Activated naive CD8-positive, alpha-beta T cell treated with anti-CD3 and anti-CD28 coated beads, Interleukin-2, amount 10 ng/mL, durations not matched to agents 7 days and 5 days (primary cell): ENCODE results near the gene FAM228B. TPM values are rescaled to one million over a fixed set of nuclear protein-coding genes. Genes with fewer than 3 reads are reported as not detected.
"Not testable (repeated sequence)": the region's sequence is repeated elsewhere in the genome, so short reads cannot be mapped to it uniquely, and the experiment has no call there.

Source experiments
- ATAC-seq: fragments of 150-1000 bp; cut with Tn5 transposase; one replicate; pipeline ENCODE4 v1.10.0; 2021; ENCODE audit warnings: low read depth, moderate library complexity
- POLR2A ChIA-PET: fragments of 350-600 bp; sonication (Branson Sonifier 250); formaldehyde crosslinking; loops from one replicate; lab custom pipeline; 2021; ENCODE audit warnings: antibody characterized with exemption; lab: Charles Lee
- DNase-seq: peaks from one replicate; pipeline ENCODE4 v3.0.0; 2021
- H3K27ac Mint-ChIP-seq: one replicate; pipeline ENCODE4 v1.8.0; 2022; ENCODE audit warnings: mild to moderate bottlenecking, mixed read lengths
- H3K27me3 Mint-ChIP-seq: one replicate; pipeline ENCODE4 v1.8.0; 2022; ENCODE audit warnings: mild to moderate bottlenecking, moderate library complexity, mixed read lengths
- H3K36me3 Mint-ChIP-seq: one replicate; pipeline ENCODE4 v1.8.0; 2021; ENCODE audit warnings: mild to moderate bottlenecking, mixed read lengths
- H3K4me1 Mint-ChIP-seq: one replicate; pipeline ENCODE4 v1.8.0; 2021; ENCODE audit warnings: mixed read lengths
- H3K4me3 Mint-ChIP-seq: one replicate; pipeline ENCODE4 v1.8.0; 2022; ENCODE audit warnings: mild to moderate bottlenecking, moderate library complexity, mixed read lengths
- H3K9me3 Mint-ChIP-seq: one replicate; pipeline ENCODE4 v1.8.0; 2021; ENCODE audit warnings: mixed read lengths
- total RNA-seq, 2 experiments: library from RNA; stranded (reverse); gene quantifications; one replicate each; pipeline ENCODE4 v1.2.3, GENCODE V29; 2021

FAM228B gene
- total RNA-seq, 2 experiments from 2014 or later = 13.1 to 14.9 TPM

DNA sequence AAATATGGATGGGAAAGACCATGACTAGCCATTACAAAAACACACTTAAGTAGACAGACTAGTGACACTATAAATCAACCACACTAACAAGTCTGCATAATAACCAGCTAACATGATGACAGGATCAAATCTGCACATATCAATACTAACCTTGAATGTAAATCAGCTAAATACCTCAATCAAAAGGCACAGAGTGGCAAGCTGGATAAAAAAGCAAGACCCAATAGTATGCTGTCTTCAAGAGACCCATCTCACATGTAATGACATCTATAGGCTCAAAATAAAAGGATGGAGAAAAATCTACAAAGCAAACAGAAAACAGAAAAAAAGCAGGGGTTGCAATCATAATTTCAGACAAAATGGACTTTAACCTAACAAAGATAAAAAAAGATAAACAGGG is 16.5 kb upstream of the FAM228B start:
- H3K4me1 Mint-ChIP-seq = no peaks in the 10 kb centered on the region
- H3K36me3 Mint-ChIP-seq = peaks cover 6% of the 10 kb centered on the region
- H3K9me3 Mint-ChIP-seq = peaks cover 17% of the 10 kb centered on the region
- POLR2A ChIA-PET = no interaction called here
- H3K27me3 Mint-ChIP-seq = peaks cover 2% of the 10 kb centered on the region
- H3K27ac Mint-ChIP-seq = no peak overlapping the region
- ATAC-seq (no peak), DNase-seq (no peak)
- H3K4me3 Mint-ChIP-seq = no peak overlapping the region

DNA sequence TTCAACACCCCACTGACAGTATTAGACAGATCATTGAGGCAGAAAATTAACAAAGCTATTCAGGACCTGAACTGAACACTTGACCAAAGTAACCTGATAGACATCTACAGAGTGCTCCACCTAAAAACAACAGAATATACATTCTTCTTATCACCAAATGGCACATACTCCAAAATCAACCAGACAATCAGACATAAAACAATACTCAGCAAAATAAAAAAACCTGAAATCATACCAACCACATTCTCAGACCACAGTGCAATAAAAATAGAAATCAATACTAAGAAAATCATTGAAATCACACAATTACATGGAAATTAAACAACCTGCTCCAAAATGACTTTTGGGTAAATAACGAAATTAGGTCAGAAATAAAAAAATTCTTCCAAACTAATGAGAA is 15.9 kb upstream of the FAM228B start:
- ATAC-seq (no peak), DNase-seq (no peak)
- Mint-ChIP-seq H3K4me1 (no peaks in the 10 kb centered on the region), H3K27me3 (peaks cover 2% of the 10 kb centered on the region), H3K36me3 (peaks cover 6% of the 10 kb centered on the region), H3K27ac (no peak overlapping the region), H3K9me3 (peaks cover 17% of the 10 kb centered on the region), H3K4me3 (no peak overlapping the region)
- POLR2A ChIA-PET = no interaction called here

DNA sequence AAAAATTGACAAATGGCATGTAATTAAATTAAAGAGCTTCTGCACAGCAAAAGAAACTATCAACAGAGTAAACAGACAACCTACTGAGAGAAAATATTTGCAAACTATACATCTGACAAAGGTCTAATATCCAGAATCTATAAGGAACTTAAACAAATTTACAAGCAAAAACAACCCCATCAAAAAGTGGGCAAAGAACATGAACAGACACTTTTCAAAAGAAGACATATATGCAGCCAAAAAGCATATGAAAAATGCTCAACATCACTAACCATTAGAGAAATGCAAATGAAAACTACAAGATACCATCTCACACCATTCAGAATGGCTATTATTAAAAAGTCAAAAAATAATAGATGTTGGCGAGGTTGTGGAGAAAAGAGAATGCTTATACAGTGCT is 13.8 kb upstream of the FAM228B start:
- not testable (repeated sequence) for ATAC-seq

DNA sequence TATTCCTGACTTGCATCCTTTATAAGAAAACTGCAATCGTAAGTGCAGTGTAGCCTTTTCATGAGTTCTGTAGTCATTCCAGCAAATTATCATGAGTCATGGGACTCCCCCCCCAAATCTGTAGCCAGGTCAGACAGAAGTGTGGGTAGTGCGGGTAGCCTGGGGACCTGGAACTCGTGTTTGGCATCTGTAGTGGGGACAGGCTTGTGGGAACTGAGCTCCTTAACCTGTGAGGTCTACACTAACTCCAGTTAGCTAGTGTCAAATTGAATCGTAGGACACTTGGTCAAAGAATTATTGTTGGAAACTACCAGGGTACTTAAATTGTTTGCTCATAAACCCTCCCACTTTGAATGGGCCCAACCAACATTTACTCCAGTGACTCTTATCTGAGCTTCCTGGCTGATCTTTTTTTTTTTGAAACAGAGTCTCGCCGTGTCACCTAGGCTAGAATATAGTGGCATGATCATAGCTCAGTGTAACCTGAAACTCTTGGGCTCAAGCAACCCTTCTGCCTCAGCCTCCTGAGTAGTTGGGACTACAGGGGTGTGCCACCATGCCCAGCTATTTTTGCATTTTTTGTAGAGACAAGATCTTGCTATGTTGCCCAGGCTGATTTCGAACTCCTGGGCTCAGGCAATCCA is 12.5 kb upstream of the FAM228B start:
- POLR2A ChIA-PET = no interaction called here
- H3K4me3 Mint-ChIP-seq = no peak overlapping the region
- peaks cover 2% of the 10 kb centered on the region for H3K27me3 Mint-ChIP-seq
- H3K9me3 Mint-ChIP-seq = peaks cover 12% of the 10 kb centered on the region
- ATAC-seq = no peak
- DNase-seq = no peak
- H3K36me3 Mint-ChIP-seq = peaks cover 4% of the 10 kb centered on the region
- no peak overlapping the region for H3K27ac Mint-ChIP-seq
- H3K4me1 Mint-ChIP-seq = no peaks in the 10 kb centered on the region

More for the DNA sequence above, 13.8 kb upstream of the FAM228B start:
- H3K9me3 Mint-ChIP-seq = peaks cover 12% of the 10 kb centered on the region
- H3K4me3 Mint-ChIP-seq, H3K4me1 Mint-ChIP-seq, H3K27me3 Mint-ChIP-seq, POLR2A ChIA-PET, H3K27ac Mint-ChIP-seq, H3K36me3 Mint-ChIP-seq, DNase-seq: not testable (repeated sequence)

DNA sequence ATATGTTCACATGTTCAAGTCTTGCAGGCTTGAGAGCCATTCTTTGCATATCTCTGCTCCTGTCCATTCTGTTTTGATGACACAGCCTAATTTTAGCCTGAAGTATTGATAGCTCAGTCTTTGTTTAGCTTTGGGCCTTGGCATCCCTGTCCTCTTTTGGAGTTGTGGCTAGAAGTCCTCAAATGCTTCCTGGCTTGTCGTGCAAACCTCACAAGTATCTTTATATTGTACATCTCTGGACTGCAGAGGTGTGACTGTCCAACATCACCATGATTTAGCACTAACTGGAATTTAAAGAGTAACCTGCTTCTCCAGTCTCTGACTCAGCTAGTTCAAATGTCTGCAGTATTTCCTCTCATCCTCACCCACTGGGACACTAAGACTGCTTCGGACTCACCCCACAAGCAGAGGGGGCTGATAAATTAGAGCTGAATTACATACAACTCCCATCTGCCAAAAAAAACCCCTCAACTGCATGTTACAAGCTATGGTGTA is 11.8 kb upstream of the FAM228B start:
- H3K4me3 Mint-ChIP-seq = no peak overlapping the region
- peaks cover 4% of the 10 kb centered on the region for H3K36me3 Mint-ChIP-seq
- peaks cover 10% of the 10 kb centered on the region for H3K9me3 Mint-ChIP-seq
- POLR2A ChIA-PET = no interaction called here
- ATAC-seq (no peak), DNase-seq (no peak)
- H3K27me3 Mint-ChIP-seq = peaks cover 2% of the 10 kb centered on the region
- H3K27ac Mint-ChIP-seq = no peak overlapping the region
- no peaks in the 10 kb centered on the region for H3K4me1 Mint-ChIP-seq

DNA sequence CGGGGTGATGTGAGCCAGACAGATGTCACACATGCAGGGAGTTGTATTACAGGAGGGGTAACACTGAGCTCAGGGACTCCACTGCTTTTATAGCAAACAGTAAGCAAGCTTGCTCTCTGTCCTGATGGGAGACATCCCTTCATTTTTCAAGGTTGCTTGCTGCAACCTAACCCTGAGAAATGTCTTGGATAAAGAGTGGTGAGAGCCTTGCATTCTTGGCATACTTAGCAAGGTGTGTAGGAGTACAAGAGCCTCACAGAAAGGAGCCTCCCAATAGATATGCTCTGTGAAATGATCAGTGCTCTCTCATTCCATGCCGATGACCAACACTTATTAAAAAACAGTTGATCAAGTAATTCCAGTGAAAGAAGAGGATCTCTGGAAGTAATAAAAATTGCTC is 8.2 kb upstream of the FAM228B start:
- H3K4me3 Mint-ChIP-seq = no peak overlapping the region
- no peak overlapping the region for H3K27ac Mint-ChIP-seq
- DNase-seq (no peak), ATAC-seq (no peak)
- H3K36me3 Mint-ChIP-seq = no peaks in the 10 kb centered on the region
- POLR2A ChIA-PET = no interaction called here
- H3K9me3 Mint-ChIP-seq = no peaks in the 10 kb centered on the region
- H3K27me3 Mint-ChIP-seq = no peaks in the 10 kb centered on the region
- H3K4me1 Mint-ChIP-seq = no peaks in the 10 kb centered on the region

DNA sequence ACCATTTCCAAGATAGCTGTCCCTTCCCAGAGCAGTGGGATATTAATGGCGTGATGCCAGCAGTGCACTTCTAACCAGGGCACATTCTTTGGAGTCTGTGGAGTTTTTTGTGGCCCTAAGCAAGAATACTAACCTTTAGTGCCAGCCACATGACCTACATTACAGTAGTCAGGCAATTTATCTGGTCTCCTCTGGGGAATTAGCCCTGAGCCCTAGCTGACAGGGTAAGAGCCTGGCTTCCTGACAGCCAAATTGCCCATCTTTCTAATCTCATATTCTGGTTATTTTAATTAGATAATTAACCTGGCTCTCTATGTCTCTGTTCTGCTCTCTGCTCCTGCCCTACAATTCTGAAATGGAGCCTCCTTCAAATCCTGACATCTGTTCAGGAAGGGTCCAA is 5.4 kb upstream of the FAM228B start:
- Mint-ChIP-seq H3K27me3 (peaks cover 2% of the 10 kb centered on the region), H3K4me1 (peaks cover 5% of the 10 kb centered on the region), H3K36me3 (no peaks in the 10 kb centered on the region), H3K9me3 (no peaks in the 10 kb centered on the region), H3K27ac (no peak overlapping the region), H3K4me3 (no peak overlapping the region)
- ATAC-seq (no peak), DNase-seq (no peak)
- POLR2A ChIA-PET = interaction anchor here (0.6 kb wide), 1 partner anchor 132 kb away, joined by 4 read pairs; no protein-coding TSS in a partner anchor

DNA sequence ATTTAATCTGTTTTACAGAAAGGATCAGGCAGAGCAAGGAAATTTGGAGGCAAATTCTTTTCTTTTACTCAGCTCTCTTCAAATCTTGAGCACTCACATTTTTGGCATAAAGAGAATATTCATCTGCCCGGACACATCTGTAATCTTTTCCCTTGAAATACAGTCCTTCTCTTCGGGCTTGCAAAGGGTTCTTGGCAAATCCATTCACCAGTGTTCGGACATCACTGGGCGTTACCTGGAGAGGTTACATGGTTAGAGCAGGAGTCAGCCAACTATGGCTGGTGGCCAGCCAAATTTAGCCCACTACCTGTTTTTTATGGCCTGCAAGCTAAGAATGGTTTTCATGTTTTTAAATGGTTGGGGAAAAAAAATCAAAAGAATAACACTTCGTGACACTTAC is 2.2 kb upstream of the FAM228B start:
- no peak overlapping the region for H3K27ac Mint-ChIP-seq
- peaks cover 13% of the 10 kb centered on the region for H3K4me1 Mint-ChIP-seq
- no peaks in the 10 kb centered on the region for H3K9me3 Mint-ChIP-seq
- POLR2A ChIA-PET = no interaction called here
- ATAC-seq (no peak), DNase-seq (no peak)
- no peaks in the 10 kb centered on the region for H3K36me3 Mint-ChIP-seq
- no peak overlapping the region for H3K4me3 Mint-ChIP-seq
- peaks cover 2% of the 10 kb centered on the region for H3K27me3 Mint-ChIP-seq

DNA sequence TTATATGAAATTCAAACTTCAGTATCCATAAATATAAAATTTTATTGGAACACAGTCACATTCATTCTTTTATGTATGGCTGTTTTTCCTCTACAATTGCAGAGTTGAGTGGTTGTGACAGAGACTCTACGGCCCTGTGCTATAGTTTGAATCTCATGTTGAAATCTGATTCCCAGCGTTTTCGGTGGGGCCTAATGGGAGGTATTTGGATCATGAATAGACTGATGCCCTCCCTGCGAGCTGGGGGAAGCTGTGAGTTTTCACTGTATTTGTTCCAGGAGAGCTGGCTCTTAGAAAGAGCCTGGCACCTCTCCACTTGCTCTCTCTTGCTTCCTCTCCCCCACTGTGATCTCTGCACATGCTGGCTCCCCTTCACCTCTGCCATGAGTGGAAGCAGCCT is 1.8 kb upstream of the FAM228B start:
- no peaks in the 10 kb centered on the region for H3K36me3 Mint-ChIP-seq
- H3K9me3 Mint-ChIP-seq = no peaks in the 10 kb centered on the region
- no peak for ATAC-seq
- H3K27me3 Mint-ChIP-seq = peaks cover 2% of the 10 kb centered on the region
- peaks cover 13% of the 10 kb centered on the region for H3K4me1 Mint-ChIP-seq
- DNase-seq = no peak
- no peak overlapping the region for H3K4me3 Mint-ChIP-seq
- H3K27ac Mint-ChIP-seq = no peak overlapping the region
- POLR2A ChIA-PET = no interaction called here

DNA sequence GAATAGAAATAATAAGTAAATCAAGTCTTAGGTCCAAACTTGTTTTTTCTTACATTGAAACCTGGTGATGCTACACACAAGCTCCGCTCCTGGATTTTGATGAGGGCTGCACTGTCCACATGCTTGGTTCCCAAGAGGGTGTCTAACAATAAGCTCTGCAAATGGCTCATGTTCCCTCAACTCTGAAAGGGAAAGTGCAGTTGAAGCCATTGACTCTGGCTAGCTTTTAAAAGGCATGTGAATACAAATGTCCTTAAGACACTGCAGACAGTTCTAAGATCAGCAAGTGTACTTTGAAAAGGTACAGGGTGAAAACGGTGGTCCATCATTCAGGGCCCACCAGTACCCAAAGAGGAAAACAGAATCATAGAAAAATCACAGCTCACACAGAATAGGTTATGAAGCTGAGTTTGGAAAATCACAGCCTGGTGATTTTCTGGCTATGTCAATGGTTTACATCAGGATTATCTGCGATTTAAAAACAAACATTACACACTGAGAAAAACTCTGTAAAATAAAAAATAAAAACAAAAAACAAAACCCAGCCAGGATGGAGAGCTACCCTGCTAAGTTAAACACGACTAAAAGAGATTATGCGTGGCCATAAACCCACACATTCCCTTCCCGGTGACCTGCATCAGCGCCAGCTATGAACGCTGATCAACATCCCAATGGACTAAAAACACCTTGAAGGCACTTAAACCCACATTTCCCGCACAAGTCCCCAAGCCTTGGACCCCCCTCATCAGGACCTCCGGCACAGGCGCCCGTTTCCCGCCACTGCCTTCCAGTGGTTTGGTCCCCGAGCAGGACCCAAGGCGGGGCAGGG is 689 bp upstream of the FAM228B start:
- peak overlapping the region; percentile 79 for H3K4me3 Mint-ChIP-seq
- H3K36me3 Mint-ChIP-seq = peaks cover 2% of the 10 kb centered on the region
- peaks cover 16% of the 10 kb centered on the region for H3K4me1 Mint-ChIP-seq
- ATAC-seq (no peak), DNase-seq (no peak)
- POLR2A ChIA-PET = interaction anchor here (1.2 to 2.8 kb wide), 2 partner anchors 38 to 195 kb away, joined by 10 to 14 read pairs; partner anchors contain the start of genes ATAD2B and TP53I3
- H3K27me3 Mint-ChIP-seq = peaks cover 2% of the 10 kb centered on the region
- peak overlapping the region; percentile 17 for H3K27ac Mint-ChIP-seq
- H3K9me3 Mint-ChIP-seq = no peaks in the 10 kb centered on the region

DNA sequence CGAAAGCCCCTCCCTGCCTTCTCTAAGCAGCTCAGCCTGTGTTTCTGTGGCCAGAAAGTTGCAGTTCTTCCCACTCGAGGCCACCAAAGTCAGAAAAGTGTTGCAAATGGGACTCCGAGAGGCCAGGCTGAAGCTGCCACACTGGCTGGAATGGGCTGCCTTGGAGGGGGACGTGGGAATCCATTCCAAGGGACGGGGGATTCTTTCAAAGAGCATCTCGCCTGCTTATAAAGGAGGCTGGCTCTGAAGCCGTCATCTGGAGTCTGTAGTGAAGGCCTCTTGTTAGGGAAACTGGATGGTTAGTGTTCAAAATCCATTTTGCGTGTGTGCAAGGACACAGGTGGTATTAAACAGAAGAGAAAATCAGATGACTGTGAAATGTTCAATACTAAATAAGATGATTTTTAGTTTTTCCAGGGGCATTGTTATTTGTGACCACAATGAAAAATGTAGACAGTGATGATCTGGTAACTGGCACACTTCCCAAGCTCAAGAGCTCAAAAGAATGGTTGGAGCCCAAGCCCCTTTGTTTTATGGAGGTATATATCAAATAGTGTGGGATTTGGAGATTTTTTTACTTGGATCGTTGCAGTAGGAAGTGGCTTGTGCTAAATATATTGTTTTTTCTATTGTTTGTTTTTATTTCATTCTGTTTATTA is 782 bp downstream of the FAM228B start:
- peaks cover 2% of the 10 kb centered on the region for H3K27me3 Mint-ChIP-seq
- peaks cover 2% of the 10 kb centered on the region for H3K36me3 Mint-ChIP-seq
- no peaks in the 10 kb centered on the region for H3K9me3 Mint-ChIP-seq
- H3K27ac Mint-ChIP-seq = peak overlapping the region; percentile 76
- H3K4me1 Mint-ChIP-seq = peaks cover 17% of the 10 kb centered on the region
- H3K4me3 Mint-ChIP-seq = peak overlapping the region; percentile 84
- POLR2A ChIA-PET = interaction anchor here (0.7 to 2.8 kb wide), 3 partner anchors 41 to 197 kb away, joined by 3 to 14 read pairs (median 3); partner anchors contain the start of genes ATAD2B and SF3B6
- ATAC-seq = no peak
- no peak for DNase-seq

DNA sequence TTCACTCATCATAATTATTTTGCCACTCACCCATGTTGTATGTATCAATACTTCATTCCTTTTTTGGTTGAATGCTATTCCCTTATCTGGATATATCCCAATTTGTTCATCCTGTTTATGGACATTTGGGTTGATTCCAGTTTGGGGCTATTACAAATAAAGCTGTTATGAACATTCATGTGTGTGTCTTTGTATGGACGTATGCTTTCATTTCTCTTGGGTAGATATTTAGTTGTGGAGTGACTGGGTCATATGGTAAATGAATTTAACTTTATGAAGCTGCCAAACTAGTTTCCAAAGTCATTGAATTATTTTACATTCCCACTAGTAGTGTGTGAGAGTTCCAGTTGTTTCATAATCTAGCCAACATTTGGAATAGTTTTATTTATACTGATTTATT is 2.7 kb downstream of the FAM228B start:
- peaks cover 2% of the 10 kb centered on the region for H3K36me3 Mint-ChIP-seq
- POLR2A ChIA-PET = no interaction called here
- H3K4me1 Mint-ChIP-seq = peaks cover 23% of the 10 kb centered on the region
- no peaks in the 10 kb centered on the region for H3K9me3 Mint-ChIP-seq
- ATAC-seq = no peak
- H3K27ac Mint-ChIP-seq = no peak overlapping the region
- DNase-seq = no peak
- H3K27me3 Mint-ChIP-seq = peaks cover 2% of the 10 kb centered on the region
- no peak overlapping the region for H3K4me3 Mint-ChIP-seq

DNA sequence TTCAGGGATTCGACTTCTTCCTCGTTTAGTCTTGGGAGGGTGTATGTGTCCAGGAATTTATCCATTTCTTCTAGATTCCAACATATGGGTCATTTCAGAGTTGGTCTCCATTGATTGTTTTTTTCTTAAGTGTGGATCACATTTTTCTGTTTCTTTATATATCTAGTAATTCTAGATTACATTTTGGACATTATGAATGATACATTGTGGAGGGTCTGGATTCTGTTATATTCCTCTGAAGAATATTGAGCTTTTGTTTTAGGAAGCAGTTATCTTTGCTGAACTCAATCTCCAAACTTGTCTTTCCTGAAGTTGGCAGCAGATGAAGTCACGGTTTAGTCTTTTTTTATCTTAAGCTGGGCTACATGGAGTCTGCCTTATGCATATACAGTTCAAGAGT is 9.3 kb downstream of the FAM228B start:
- no peak overlapping the region for H3K27ac Mint-ChIP-seq
- DNase-seq = no peak
- H3K27me3 Mint-ChIP-seq = peaks cover 3% of the 10 kb centered on the region
- POLR2A ChIA-PET = no interaction called here
- peaks cover 9% of the 10 kb centered on the region for H3K9me3 Mint-ChIP-seq
- no peak overlapping the region for H3K4me3 Mint-ChIP-seq
- peaks cover 8% of the 10 kb centered on the region for H3K4me1 Mint-ChIP-seq
- peaks cover 15% of the 10 kb centered on the region for H3K36me3 Mint-ChIP-seq
- no peak for ATAC-seq
